Adrenal gland (tissue), 12 donors: ENCODE results near the gene C18orf54. TPM values are rescaled to one million over a fixed set of nuclear protein-coding genes. Genes with fewer than 3 reads are reported as not detected.

Experiments
- DNase-seq, 7 donors: peaks; one replicate each; pipeline ENCODE4 v3.0.0-alpha.2; 2019 to 2020
- H3K27ac ChIP-seq, 5 donors: fragments of 200-600 bp; sonication (generic) in 4 of 5; 1 replicate in 3 of 5; 2 replicates in 2 of 5; pipeline versions ENCODE4 v1.5.1 to v1.8.0; 2016 to 2020; ENCODE audit warnings: mild to moderate bottlenecking in 1 of 5
- H3K27me3 ChIP-seq: fragments of 200-600 bp; 2 replicates; pipeline ENCODE4 v1.8.0; 2021
- H3K36me3 ChIP-seq, 2 donors: fragments of 200-600 bp; replicated peaks in 1 of 2; 1 replicate in 1 of 2; 2 replicates in 1 of 2; pipeline versions ENCODE4 v1.5.1 to v1.8.0; 2018 to 2022
- H3K4me1 ChIP-seq, 2 donors: fragments of 200-600 bp; replicated peaks in 1 of 2; 1 replicate in 1 of 2; 2 replicates in 1 of 2; pipeline versions ENCODE4 v1.5.1 to v1.8.0; 2018 to 2021
- H3K4me3 ChIP-seq, 4 donors: fragments of 200-600 bp; sonication (generic) in 3 of 4; one replicate each; pipeline ENCODE4 v1.5.1; 2016 to 2018
- H3K9me3 ChIP-seq, 3 donors: fragments of 200-600 bp; sonication (generic) in 1 of 3; replicated peaks in 1 of 3; 1 replicate in 2 of 3; 2 replicates in 1 of 3; pipeline versions ENCODE4 v1.5.1 to v1.8.0; 2016 to 2021
- POLR2A ChIP-seq, 2 donors: fragments of 450-650 bp; IDR thresholded peaks; one replicate each; pipeline ENCODE4 v1.6.1; 2017; ENCODE audit warnings: antibody characterized with exemption in 2 of 2, mild to moderate bottlenecking in 2 of 2, moderate library complexity in 1 of 2
- WGBS, 4 donors: extraction: QIAGEN DNeasy Blood & Tissue Kit in 2 of 4; methylation state at CpG; one replicate each; pipeline versions ENCODE4 v1.1.5 to v1.1.7; 2013 to 2017; 5-methylcytosine and 5-hydroxymethylcytosine counted together
- intact Hi-C, 2 donors: fragments of 100-400 bp; cut with DNase I; formaldehyde crosslinking; loops; one replicate each; pipeline versions ENCODE4 v1.14.1 to v1.15.0; 2022 to 2023
- polyA plus RNA-seq, 3 donors: library from polyadenylated mRNA; stranded (reverse); fragments of 200-250 nt in 2 of 3; fragments of 350-450 nt in 1 of 3; fragmentation: Illumina TruSeq in 1 of 3; extraction: RNeasy Lipid Tissue Mini Kit (QIAGEN cat#74804) in 1 of 3; gene quantifications; one replicate each; pipeline ENCODE4 v1.2.3, GENCODE V29; 2013 to 2014
- total RNA-seq, 9 donors: library from RNA; depleted of rRNA in 4 of 9; stranded (reverse); fragments of >200 nt in 4 of 9; fragments of 120-200 nt in 1 of 9; fragmentation: NEBNext Ultra II Directional in 1 of 9; extraction: Animal tissue kit (Norgen Biotek cat#: 25700) in 1 of 9; gene quantifications; one replicate each; pipeline versions ENCODE4 v1.1.0 to v1.2.4, GENCODE V29; 2013 to 2023
- TF ChIP-seq, protein P1 (sequence below), 6 experiments: fragments of 450-650 bp in 4 of 6; fragments of 200-600 bp in 2 of 6; sonication (generic) in 1 of 6; IDR thresholded peaks; 1 replicate in 5 of 6; 2 replicates in 1 of 6; pipeline versions ENCODE4 v1.5.1 to v1.8.0; 2016 to 2021; ENCODE audit warnings: antibody characterized with exemption in 6 of 6, mild to moderate bottlenecking in 2 of 6, moderate library complexity in 1 of 6
- donor health status: healthy with polysubstance abuse.
- donor health status: Bipolar disorder and iron deficiency.
- donor health status: DM: yes; HTN: yes; CAD: no.
- donor health status: DM: no; HTN: no; CAD: no.
- donor health status: DM: no; HTN: no; CAD: no.
- donor health status: DM: yes; HTN: yes; CAD: no.

C18orf54 gene
- total and polyA plus RNA-seq, 12 donors, result 0.06 to 2.4 (median 0.74) TPM

DNA sequence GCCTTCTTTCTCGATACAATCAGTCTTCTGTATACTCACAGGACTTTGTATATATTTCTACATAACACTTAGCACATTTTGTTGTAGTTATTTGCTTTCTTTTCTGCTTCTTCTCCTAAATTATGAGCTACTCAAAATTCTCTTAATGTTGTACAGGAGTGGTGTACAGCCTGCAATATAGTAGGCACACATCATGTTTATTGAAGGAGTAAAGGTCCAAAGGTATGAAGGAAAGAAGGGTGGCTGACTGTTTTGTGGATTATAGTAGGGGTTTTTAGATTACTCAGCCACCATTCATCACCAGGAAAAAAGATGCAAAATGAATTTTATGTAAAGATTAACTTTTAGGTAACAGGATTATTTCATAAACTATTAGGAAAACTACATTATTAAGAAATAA is 54.1 kb downstream of the C18orf54 start:
- no peak for TF ChIP-seq POLR2A (IDR thresholded peaks at IDR 0.05)
- TF ChIP-seq, protein P1, sequence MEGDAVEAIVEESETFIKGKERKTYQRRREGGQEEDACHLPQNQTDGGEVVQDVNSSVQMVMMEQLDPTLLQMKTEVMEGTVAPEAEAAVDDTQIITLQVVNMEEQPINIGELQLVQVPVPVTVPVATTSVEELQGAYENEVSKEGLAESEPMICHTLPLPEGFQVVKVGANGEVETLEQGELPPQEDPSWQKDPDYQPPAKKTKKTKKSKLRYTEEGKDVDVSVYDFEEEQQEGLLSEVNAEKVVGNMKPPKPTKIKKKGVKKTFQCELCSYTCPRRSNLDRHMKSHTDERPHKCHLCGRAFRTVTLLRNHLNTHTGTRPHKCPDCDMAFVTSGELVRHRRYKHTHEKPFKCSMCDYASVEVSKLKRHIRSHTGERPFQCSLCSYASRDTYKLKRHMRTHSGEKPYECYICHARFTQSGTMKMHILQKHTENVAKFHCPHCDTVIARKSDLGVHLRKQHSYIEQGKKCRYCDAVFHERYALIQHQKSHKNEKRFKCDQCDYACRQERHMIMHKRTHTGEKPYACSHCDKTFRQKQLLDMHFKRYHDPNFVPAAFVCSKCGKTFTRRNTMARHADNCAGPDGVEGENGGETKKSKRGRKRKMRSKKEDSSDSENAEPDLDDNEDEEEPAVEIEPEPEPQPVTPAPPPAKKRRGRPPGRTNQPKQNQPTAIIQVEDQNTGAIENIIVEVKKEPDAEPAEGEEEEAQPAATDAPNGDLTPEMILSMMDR (IDR thresholded peaks at IDR 0.05), result no peak
- H3K4me3 ChIP-seq, result no peak overlapping the region
- intact Hi-C loops, result no loop called here
- no peaks in the 10 kb centered on the region for H3K36me3 ChIP-seq
- no peaks in the 10 kb centered on the region for H3K9me3 ChIP-seq
- H3K27ac ChIP-seq, result no peak overlapping the region
- no peaks in the 10 kb centered on the region for H3K4me1 ChIP-seq
- no peaks in the 10 kb centered on the region for H3K27me3 ChIP-seq
- no peak for DNase-seq
- 65 to 91% (median 82%) methylated on average over 1 of the region's 1 CpG for WGBS, 4 donors

DNA sequence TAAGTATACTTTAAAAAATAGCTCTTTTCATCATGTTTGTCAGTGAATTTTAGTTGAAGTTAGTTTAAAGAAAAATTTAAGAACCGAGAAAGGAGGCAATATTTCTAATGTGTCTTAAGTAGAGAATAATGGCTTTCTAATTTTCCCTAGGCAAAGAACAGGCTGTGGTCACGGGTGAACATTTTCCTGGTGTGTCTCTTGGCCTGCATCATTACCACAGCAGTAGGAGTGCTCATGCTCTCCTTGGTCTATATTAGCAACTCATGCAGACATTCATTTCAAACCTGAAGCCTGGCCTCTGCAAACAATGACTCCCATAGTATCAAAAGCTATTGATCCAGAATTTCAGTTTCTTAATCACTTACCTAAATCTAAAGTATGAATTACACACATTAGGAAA is 57.4 kb downstream of the C18orf54 start:
- H3K4me1 ChIP-seq, result no peaks in the 10 kb centered on the region
- intact Hi-C loops, result no loop called here
- 79 to 90% (median 83%) methylated on average over 2 of the region's 2 CpGs for WGBS, 4 donors

DNA sequence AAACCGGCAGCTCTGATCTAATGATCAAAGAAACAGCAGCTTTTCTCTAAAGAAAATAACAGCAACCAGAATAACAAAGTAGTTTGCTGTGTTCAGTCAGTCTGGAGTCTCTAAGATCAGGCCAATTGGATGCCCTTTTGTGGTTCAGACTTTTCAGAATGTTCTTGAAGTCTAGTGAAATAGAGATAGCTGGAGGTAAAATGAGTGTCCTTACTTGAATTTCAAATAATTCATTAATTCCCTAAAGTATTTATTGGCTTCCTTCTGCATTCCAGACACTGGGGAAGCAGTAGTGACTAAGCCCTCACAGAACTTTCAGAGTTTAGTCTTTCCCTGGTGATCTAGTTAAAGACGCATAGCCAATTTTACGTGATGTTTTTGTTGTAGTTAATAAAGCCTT is 58.7 kb downstream of the C18orf54 start:
- DNase-seq, result no peak
- 58 to 71% (median 61%) methylated on average over 3 of the region's 3 CpGs for WGBS, 4 donors
- TF ChIP-seq, protein P1 (IDR thresholded peaks at IDR 0.05), result no peak
- no peak for TF ChIP-seq POLR2A (IDR thresholded peaks at IDR 0.05)
- Histone ChIP-seq H3K36me3 (no peaks in the 10 kb centered on the region), H3K4me1 (no peaks in the 10 kb centered on the region), H3K27me3 (no peaks in the 10 kb centered on the region), H3K27ac (peak overlapping the region in 1 of 5 donors; percentile 14), H3K4me3 (no peak overlapping the region), H3K9me3 (no peaks in the 10 kb centered on the region)
- intact Hi-C loops, result no loop called here

More for the DNA sequence above, 57.4 kb downstream of the C18orf54 start:
- no peak overlapping the region for H3K27ac ChIP-seq
- H3K4me3 ChIP-seq, result no peak overlapping the region
- no peak for DNase-seq
- no peaks in the 10 kb centered on the region for H3K9me3 ChIP-seq
- TF ChIP-seq, protein P1 (IDR thresholded peaks at IDR 0.05), result no peak
- no peak for TF ChIP-seq POLR2A (IDR thresholded peaks at IDR 0.05)
- H3K36me3 ChIP-seq, result no peaks in the 10 kb centered on the region
- no peaks in the 10 kb centered on the region for H3K27me3 ChIP-seq

DNA sequence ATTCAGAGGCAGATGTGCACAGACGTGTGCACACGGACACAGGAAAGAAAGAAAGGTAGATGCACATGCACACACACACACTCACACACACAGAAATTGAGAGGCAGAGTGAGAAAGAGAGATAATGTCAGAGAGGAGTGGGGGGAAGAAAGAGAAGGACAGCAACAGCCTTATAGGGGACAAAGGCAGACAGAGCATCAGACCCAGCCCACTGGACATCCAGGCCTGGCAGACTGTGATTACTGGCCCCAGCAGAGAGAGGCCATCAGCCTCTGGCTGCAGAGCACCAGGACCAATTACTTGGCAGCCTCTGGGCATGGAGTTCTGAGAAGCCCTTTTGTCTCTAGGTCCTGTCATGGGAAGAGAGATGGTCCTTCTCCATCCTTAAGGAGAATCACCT is 66.1 kb downstream of the C18orf54 start:
- Histone ChIP-seq H3K4me1 (no peaks in the 10 kb centered on the region), H3K36me3 (no peaks in the 10 kb centered on the region), H3K27me3 (no peaks in the 10 kb centered on the region), H3K9me3 (no peaks in the 10 kb centered on the region), H3K4me3 (no peak overlapping the region), H3K27ac (no peak overlapping the region)
- DNase-seq, result no peak
- WGBS, 4 donors, result 32 to 50% (median 37%) methylated on average over 2 of the region's 2 CpGs
- intact Hi-C loops, result no loop called here
- TF ChIP-seq, protein P1 (IDR thresholded peaks at IDR 0.05), result no peak
- TF ChIP-seq POLR2A (IDR thresholded peaks at IDR 0.05), result no peak
